Measurements from ENCODE around the gene WFS1.

The WFS1 gene

GRCh38 chr4:6236816-6237390 lies 32.7 kb upstream of the WFS1 start:
- Histone ChIP-seq H3K9ac (ENCODE audit: low read length) (no peak overlapping the region), H3K18ac (ENCODE audit: low read depth in 1 of 2, low read length in 2 of 2) (no peak overlapping the region), H3K4me2 (ENCODE audit: low read length, poor library complexity, severe bottlenecking) (no peak overlapping the region), H3K4ac (ENCODE audit: low read depth in 1 of 2, low read length in 2 of 2) (no peak overlapping the region), H4K8ac (ENCODE audit: low read length) (no peak overlapping the region), H2BK5ac (ENCODE audit: low read depth, low read length, poor library complexity, severe bottlenecking) (no peak overlapping the region), H3K9me3 (ENCODE audit: control insufficient read depth, low read length) (no peaks in the 10 kb centered on the region), H3K4me3 (ENCODE audit: insufficient read depth in 1 of 2, low read depth in 1 of 2, low read length in 2 of 2) (no peak overlapping the region), H3K36me3 (ENCODE audit: control insufficient read depth in 1 of 2, insufficient read depth in 2 of 2, low read depth in 1 of 2, low read length in 2 of 2) (no peaks in the 10 kb centered on the region), H3K27ac (ENCODE audit: low read length, poor library complexity, severe bottlenecking) (no peak overlapping the region), H2AFZ (ENCODE audit: low read depth, low read length) (no peak overlapping the region), H2BK12ac (ENCODE audit: low read length in 2 of 2) (no peak overlapping the region), H3K27me3 (ENCODE audit: control insufficient read depth in 1 of 2, insufficient read depth in 1 of 2, low read length in 2 of 2) (peaks cover 9 to 52% of the 10 kb centered on the region in 2 experiments), H4K91ac (ENCODE audit: low read length) (no peak overlapping the region), H3K79me1 (replicated peaks; ENCODE audit: low read length, poor library complexity, severe bottlenecking) (no peaks in the 10 kb centered on the region), H2AK5ac (ENCODE audit: low read length, severe bottlenecking) (no peak overlapping the region), H2BK120ac (ENCODE audit: low read depth, low read length) (no peak overlapping the region), H3K14ac (ENCODE audit: low read length in 2 of 2) (no peak overlapping the region), H2BK15ac (ENCODE audit: low read depth, poor library complexity, severe bottlenecking) (no peak overlapping the region), H3K4me1 (ENCODE audit: control insufficient read depth, insufficient read depth, low read depth, low read length) (no peaks in the 10 kb centered on the region), H3K23ac (ENCODE audit: low read length in 2 of 2) (no peak overlapping the region)
- no peak for DNase-seq
- WGBS: 77% methylated on average over 11 of the region's 12 CpGs

GRCh38 chr4:6239486-6239885 lies 30.2 kb upstream of the WFS1 start:
- no peak overlapping the region for H3K4ac ChIP-seq (ENCODE audit: low read depth in 1 of 2, low read length in 2 of 2)
- no peak overlapping the region for H3K18ac ChIP-seq (ENCODE audit: low read depth in 1 of 2, low read length in 2 of 2)
- no peak overlapping the region for H3K9ac ChIP-seq (ENCODE audit: low read length)
- no peak for DNase-seq
- no peak overlapping the region for H4K8ac ChIP-seq (ENCODE audit: low read length)
- no peak overlapping the region for H2BK15ac ChIP-seq (ENCODE audit: low read depth, poor library complexity, severe bottlenecking)
- H3K79me1 ChIP-seq (replicated peaks; ENCODE audit: low read length, poor library complexity, severe bottlenecking): no peaks in the 10 kb centered on the region
- no peak overlapping the region for H2BK5ac ChIP-seq (ENCODE audit: low read depth, low read length, poor library complexity, severe bottlenecking)
- H3K27me3 ChIP-seq (ENCODE audit: control insufficient read depth in 1 of 2, insufficient read depth in 1 of 2, low read length in 2 of 2): peaks cover 11 to 64% of the 10 kb centered on the region in 2 experiments
- peaks cover 9% of the 10 kb centered on the region for H3K9me3 ChIP-seq (ENCODE audit: control insufficient read depth, low read length)
- no peak overlapping the region for H4K91ac ChIP-seq (ENCODE audit: low read length)
- H2AK5ac ChIP-seq (ENCODE audit: low read length, severe bottlenecking): no peak overlapping the region
- no peak overlapping the region for H3K14ac ChIP-seq (ENCODE audit: low read length in 2 of 2)
- 83% methylated on average over 8 of the region's 8 CpGs for WGBS
- H3K4me3 ChIP-seq (ENCODE audit: insufficient read depth in 1 of 2, low read depth in 1 of 2, low read length in 2 of 2): no peak overlapping the region
- H3K23ac ChIP-seq (ENCODE audit: low read length in 2 of 2): no peak overlapping the region
- H3K36me3 ChIP-seq (ENCODE audit: control insufficient read depth in 1 of 2, insufficient read depth in 2 of 2, low read depth in 1 of 2, low read length in 2 of 2): no peaks in the 10 kb centered on the region
- no peak overlapping the region for H3K4me2 ChIP-seq (ENCODE audit: low read length, poor library complexity, severe bottlenecking)
- no peak overlapping the region for H2BK120ac ChIP-seq (ENCODE audit: low read depth, low read length)
- H2BK12ac ChIP-seq (ENCODE audit: low read length in 2 of 2): no peak overlapping the region
- no peak overlapping the region for H3K27ac ChIP-seq (ENCODE audit: low read length, poor library complexity, severe bottlenecking)
- no peak overlapping the region for H2AFZ ChIP-seq (ENCODE audit: low read depth, low read length)
- no peaks in the 10 kb centered on the region for H3K4me1 ChIP-seq (ENCODE audit: control insufficient read depth, insufficient read depth, low read depth, low read length)

GRCh38 chr4:6239968-6240367 lies 29.7 kb upstream of the WFS1 start:
- peaks cover 8 to 64% of the 10 kb centered on the region in 2 experiments for H3K27me3 ChIP-seq (ENCODE audit: control insufficient read depth in 1 of 2, insufficient read depth in 1 of 2, low read length in 2 of 2)
- H2BK12ac ChIP-seq (ENCODE audit: low read length in 2 of 2): no peak overlapping the region
- H2AFZ ChIP-seq (ENCODE audit: low read depth, low read length): no peak overlapping the region
- no peak overlapping the region for H3K27ac ChIP-seq (ENCODE audit: low read length, poor library complexity, severe bottlenecking)
- H3K4me2 ChIP-seq (ENCODE audit: low read length, poor library complexity, severe bottlenecking): no peak overlapping the region
- H3K4me3 ChIP-seq (ENCODE audit: insufficient read depth in 1 of 2, low read depth in 1 of 2, low read length in 2 of 2): no peak overlapping the region
- H2AK5ac ChIP-seq (ENCODE audit: low read length, severe bottlenecking): no peak overlapping the region
- H3K9me3 ChIP-seq (ENCODE audit: control insufficient read depth, low read length): peaks cover 14% of the 10 kb centered on the region
- no peak overlapping the region for H2BK15ac ChIP-seq (ENCODE audit: low read depth, poor library complexity, severe bottlenecking)
- H3K14ac ChIP-seq (ENCODE audit: low read length in 2 of 2): no peak overlapping the region
- no peak for DNase-seq
- no peaks in the 10 kb centered on the region for H3K4me1 ChIP-seq (ENCODE audit: control insufficient read depth, insufficient read depth, low read depth, low read length)
- no peak overlapping the region for H2BK5ac ChIP-seq (ENCODE audit: low read depth, low read length, poor library complexity, severe bottlenecking)
- H3K36me3 ChIP-seq (ENCODE audit: control insufficient read depth in 1 of 2, insufficient read depth in 2 of 2, low read depth in 1 of 2, low read length in 2 of 2): no peaks in the 10 kb centered on the region
- no peak overlapping the region for H2BK120ac ChIP-seq (ENCODE audit: low read depth, low read length)
- no peak overlapping the region for H4K8ac ChIP-seq (ENCODE audit: low read length)
- H4K91ac ChIP-seq (ENCODE audit: low read length): no peak overlapping the region
- H3K23ac ChIP-seq (ENCODE audit: low read length in 2 of 2): no peak overlapping the region
- H3K4ac ChIP-seq (ENCODE audit: low read depth in 1 of 2, low read length in 2 of 2): no peak overlapping the region
- WGBS: 82% methylated on average over 11 of the region's 11 CpGs
- no peak overlapping the region for H3K18ac ChIP-seq (ENCODE audit: low read depth in 1 of 2, low read length in 2 of 2)
- no peak overlapping the region for H3K9ac ChIP-seq (ENCODE audit: low read length)
- no peaks in the 10 kb centered on the region for H3K79me1 ChIP-seq (replicated peaks; ENCODE audit: low read length, poor library complexity, severe bottlenecking)

GRCh38 chr4:6241062-6241845 lies 28.4 kb upstream of the WFS1 start:
- Histone ChIP-seq H3K9me3 (ENCODE audit: control insufficient read depth, low read length) (peaks cover 16% of the 10 kb centered on the region), H3K4ac (ENCODE audit: low read depth in 1 of 2, low read length in 2 of 2) (no peak overlapping the region), H4K8ac (ENCODE audit: low read length) (no peak overlapping the region), H2BK15ac (ENCODE audit: low read depth, poor library complexity, severe bottlenecking) (no peak overlapping the region), H3K27ac (ENCODE audit: low read length, poor library complexity, severe bottlenecking) (no peak overlapping the region), H3K4me3 (ENCODE audit: insufficient read depth in 1 of 2, low read depth in 1 of 2, low read length in 2 of 2) (no peak overlapping the region), H3K36me3 (ENCODE audit: control insufficient read depth in 1 of 2, insufficient read depth in 2 of 2, low read depth in 1 of 2, low read length in 2 of 2) (no peaks in the 10 kb centered on the region), H2BK5ac (ENCODE audit: low read depth, low read length, poor library complexity, severe bottlenecking) (no peak overlapping the region), H3K23ac (ENCODE audit: low read length in 2 of 2) (no peak overlapping the region), H3K14ac (ENCODE audit: low read length in 2 of 2) (no peak overlapping the region), H4K91ac (ENCODE audit: low read length) (no peak overlapping the region), H2AFZ (ENCODE audit: low read depth, low read length) (no peak overlapping the region), H3K4me2 (ENCODE audit: low read length, poor library complexity, severe bottlenecking) (no peak overlapping the region), H2BK120ac (ENCODE audit: low read depth, low read length) (no peak overlapping the region), H3K9ac (ENCODE audit: low read length) (no peak overlapping the region), H3K27me3 (ENCODE audit: control insufficient read depth in 1 of 2, insufficient read depth in 1 of 2, low read length in 2 of 2) (peaks cover 5 to 66% of the 10 kb centered on the region in 2 experiments), H2BK12ac (ENCODE audit: low read length in 2 of 2) (no peak overlapping the region), H3K18ac (ENCODE audit: low read depth in 1 of 2, low read length in 2 of 2) (no peak overlapping the region), H3K79me1 (replicated peaks; ENCODE audit: low read length, poor library complexity, severe bottlenecking) (no peaks in the 10 kb centered on the region), H2AK5ac (ENCODE audit: low read length, severe bottlenecking) (no peak overlapping the region), H3K4me1 (ENCODE audit: control insufficient read depth, insufficient read depth, low read depth, low read length) (no peaks in the 10 kb centered on the region)
- DNase-seq: no peak
- 87% methylated on average over 16 of the region's 16 CpGs for WGBS
